Kasumi-1 (cell line): Measurements from ENCODE around the gene GAS2L1.
A peak's percentile ranks its signal among the peaks of the same experiment; 100 is the strongest.

Source experiments
- DNase-seq, 2 experiments: peaks; one replicate each; lab custom pipeline; 2025; lab: John Stamatoyannopoulos, UW

GAS2L1 gene

GRCh38 chr22:29306175-29306834 lies at the start of gene GAS2L1:
GAS2L1 (plus strand) TSS chr22:29306650; CDS start chr22:29308106, 1,456 bp downstream.
- peak; percentile 65 to 76 for DNase-seq

GRCh38 chr22:29257751-29258181 lies 48.7 kb upstream of the GAS2L1 start:
- DNase-seq = no peak

GRCh38 chr22:29258407-29259252 lies 47.8 kb upstream of the GAS2L1 start:
- no peak for DNase-seq

GRCh38 chr22:29259253-29259899 lies 47.1 kb upstream of the GAS2L1 start:
- DNase-seq = no peak

GRCh38 chr22:29260031-29260560 lies 46.4 kb upstream of the GAS2L1 start:
- no peak for DNase-seq

- no peak for DNase-seq
These were observed 45.7 kb upstream of the GAS2L1 start for GRCh38 chr22:29260601-29261315.

GRCh38 chr22:29263791-29264276 lies 42.6 kb upstream of the GAS2L1 start:
- no peak for DNase-seq

GRCh38 chr22:29265305-29265704 lies 41.1 kb upstream of the GAS2L1 start:
- no peak for DNase-seq

- DNase-seq = no peak
These were observed 40.5 kb upstream of the GAS2L1 start for GRCh38 chr22:29265929-29266328.

- DNase-seq = peak in 1 of 2 experiments; percentile 10
These were observed 39.6 kb upstream of the GAS2L1 start for GRCh38 chr22:29266564-29267461.

GRCh38 chr22:29267462-29267857 lies 39.0 kb upstream of the GAS2L1 start:
- no peak for DNase-seq

GRCh38 chr22:29267858-29268510 lies 38.5 kb upstream of the GAS2L1 start, which contains the start of the genes EWSR1 and RHBDD3:
EWSR1 (plus strand) TSS chr22:29268268; CDS start chr22:29268337, 69 bp downstream.
RHBDD3 (minus strand) TSS chr22:29267981; CDS start chr22:29265626, 2,355 bp downstream.
- DNase-seq = peak; percentile 92 to 94

GRCh38 chr22:29268511-29269229 lies 37.8 kb upstream of the GAS2L1 start:
- DNase-seq = no peak

- DNase-seq = no peak
These were observed 37.2 kb upstream of the GAS2L1 start for GRCh38 chr22:29269230-29269604.

GRCh38 chr22:29269731-29270474 lies 36.5 kb upstream of the GAS2L1 start:
- DNase-seq = peak in 1 of 2 experiments; percentile 25

- no peak for DNase-seq
These were observed 35.8 kb upstream of the GAS2L1 start for GRCh38 chr22:29270475-29271271.

GRCh38 chr22:29272624-29273023 lies 33.8 kb upstream of the GAS2L1 start:
- no peak for DNase-seq

GRCh38 chr22:29275167-29275566 lies 31.3 kb upstream of the GAS2L1 start:
- DNase-seq = no peak
